Keratinocyte (primary cell): ENCODE results near the gene UGT1A10. TPM values are rescaled to one million over a fixed set of nuclear protein-coding genes. Genes with fewer than 3 reads are reported as not detected.

ENCODE experiments used
- DNase-seq: peaks from one replicate; pipeline ENCODE4 v3.0.0-alpha.2; 2011; ENCODE audit warnings: low read depth, missing footprints, low spot score
- FAIRE-seq: peaks from 2 replicates; lab custom pipeline; 2011; peaks lifted over from hg19 to GRCh38; lab: Jason Lieb, UNC
- H2AFZ ChIP-seq: 2 replicates; pipeline ENCODE4 v1.6.0; 2012; ENCODE audit warnings: low read length, control low read depth, inconsistent platforms; ENCODE audit not compliant: control insufficient read depth
- H3K27ac ChIP-seq: 2 replicates; pipeline ENCODE4 v1.5.1; 2011; ENCODE audit warnings: low read length; ENCODE audit not compliant: control insufficient read depth, insufficient read depth
- H3K27me3 ChIP-seq: 3 replicates; pipeline ENCODE4 v1.6.0; 2011; ENCODE audit warnings: low read length; ENCODE audit not compliant: control insufficient read depth, insufficient read depth; ENCODE audit errors: extremely low read depth
- H3K36me3 ChIP-seq, 2 experiments: 2 replicates in 1 of 2; 3 replicates in 1 of 2; pipeline ENCODE4 v1.5.1; 2011; ENCODE audit warnings: low read length in 2 of 2, mild to moderate bottlenecking in 1 of 2; ENCODE audit not compliant: control insufficient read depth in 2 of 2, insufficient read depth in 2 of 2; ENCODE audit errors: extremely low read depth in 1 of 2
- H3K4me1 ChIP-seq: 3 replicates; pipeline ENCODE4 v1.5.1; 2011; ENCODE audit warnings: low read length; ENCODE audit not compliant: control insufficient read depth, insufficient read depth; ENCODE audit errors: extremely low read depth
- H3K4me2 ChIP-seq: 3 replicates; pipeline ENCODE4 v1.6.0; 2011; ENCODE audit warnings: low read depth, low read length; ENCODE audit not compliant: control insufficient read depth, insufficient read depth; ENCODE audit errors: extremely low read depth
- H3K4me3 ChIP-seq, 3 experiments: fragments of 200-600 bp in 1 of 3; sonication (generic) in 1 of 3; 2 replicates in 2 of 3; 3 replicates in 1 of 3; pipeline ENCODE4 v1.5.1; 2011 to 2016; ENCODE audit warnings: low read length in 3 of 3, mild to moderate bottlenecking in 3 of 3, control low read depth in 2 of 3, inconsistent platforms in 1 of 3, low read depth in 1 of 3, mixed read lengths in 1 of 3, mixed run types in 1 of 3, moderate library complexity in 1 of 3; ENCODE audit not compliant: control insufficient read depth in 2 of 3, insufficient read depth in 2 of 3; ENCODE audit errors: extremely low read depth in 1 of 3
- H3K79me2 ChIP-seq: 2 replicates; pipeline ENCODE4 v1.6.0; 2012; ENCODE audit warnings: low read length; ENCODE audit not compliant: control insufficient read depth, insufficient read depth
- H3K9ac ChIP-seq: 3 replicates; pipeline ENCODE4 v1.6.0; 2011; ENCODE audit warnings: low read length; ENCODE audit not compliant: control insufficient read depth, insufficient read depth; ENCODE audit errors: extremely low read depth
- H3K9me1 ChIP-seq: 3 replicates; pipeline ENCODE4 v1.6.0; 2011; ENCODE audit warnings: low read length; ENCODE audit not compliant: control insufficient read depth, insufficient read depth; ENCODE audit errors: extremely low read depth
- H3K9me3 ChIP-seq: 2 replicates; pipeline ENCODE4 v1.5.1; 2012; ENCODE audit warnings: low read depth, low read length; ENCODE audit not compliant: control insufficient read depth
- H4K20me1 ChIP-seq: 3 replicates; pipeline ENCODE4 v1.6.0; 2011; ENCODE audit warnings: low read length; ENCODE audit not compliant: control insufficient read depth, insufficient read depth; ENCODE audit errors: extremely low read depth
- EZH2 ChIP-seq: IDR thresholded peaks from one replicate; pipeline ENCODE4 v1.6.1; 2012; ENCODE audit warnings: inconsistent platforms, mild to moderate bottlenecking, low read length, moderate library complexity
- dilution Hi-C: fragments of 300-500 bp; cut with MboI; formaldehyde crosslinking; loops from one replicate; pipeline ENCODE4 v1.7.0; 2020; ENCODE audit warnings: low sequenced_read_pairs; ENCODE audit not compliant: extremely low pct_ligation_motif_present
- polyA plus RNA-seq, 5 experiments: library from polyadenylated mRNA; depleted of rRNA in 3 of 5; stranded (reverse) in 3 of 5; stranded (forward) in 1 of 5; unstranded in 1 of 5; fragments of >200 nt; gene quantifications; 1 replicate in 1 of 5; 2 replicates in 3 of 5; 3 replicates in 1 of 5; pipeline versions ENCODE4 v1.2.1 to v1.2.3, GENCODE V29; 2011 to 2012; ENCODE audit warnings: missing spikeins in 2 of 5, low read depth in 1 of 5, low replicate concordance in 1 of 5
- TF ChIP-seq, protein P1 (sequence below), 3 experiments: IDR thresholded peaks in 1 of 3; conservative IDR thresholded peaks in 1 of 3; optimal IDR thresholded peaks in 1 of 3; 2 replicates in 2 of 3; 3 replicates in 1 of 3; pipeline versions ENCODE3 to v1.5.1; 2011; ENCODE audit warnings: low read length in 3 of 3, mild to moderate bottlenecking in 3 of 3, moderate library complexity in 2 of 3, control low read depth in 1 of 3, inconsistent platforms in 1 of 3; ENCODE audit not compliant: insufficient read depth in 2 of 3; ENCODE audit errors: extremely low read depth in 1 of 3

The UGT1A10 gene
- polyA plus RNA-seq, 1 donor (not counting 4 experiments of a cell fraction or from before 2014, with no cell fraction given) = 2.0 TPM

DNA sequence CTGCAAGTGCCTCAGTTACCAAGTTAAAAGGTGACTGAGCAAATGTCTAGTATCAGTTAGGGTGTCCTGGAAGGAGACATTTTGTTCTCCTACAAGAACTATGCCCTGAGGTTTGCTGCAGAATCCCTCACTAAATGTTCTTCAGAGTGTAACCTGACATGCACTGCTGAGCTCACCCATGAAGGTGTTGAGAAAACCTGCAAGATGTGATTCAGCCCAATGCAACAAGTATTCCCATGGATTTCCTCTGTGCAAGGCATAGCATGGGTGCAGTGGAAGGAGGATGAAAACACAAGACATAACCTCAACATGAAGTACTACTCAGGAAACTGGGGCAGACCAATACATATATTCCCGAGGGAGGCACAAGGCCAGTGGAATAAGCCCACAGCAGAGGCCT lies 34.2 kb upstream of the UGT1A10 start:
- H3K4me2 ChIP-seq = no peak overlapping the region
- no peaks in the 10 kb centered on the region for H3K9me1 ChIP-seq
- dilution Hi-C loops = no loop called here
- H3K27me3 ChIP-seq = no peaks in the 10 kb centered on the region
- no peak overlapping the region for H2AFZ ChIP-seq
- no peak overlapping the region for H3K4me3 ChIP-seq
- H3K4me1 ChIP-seq = peaks cover 4% of the 10 kb centered on the region
- no peaks in the 10 kb centered on the region for H3K9me3 ChIP-seq
- H4K20me1 ChIP-seq = no peaks in the 10 kb centered on the region
- no peaks in the 10 kb centered on the region for H3K36me3 ChIP-seq
- H3K79me2 ChIP-seq = no peaks in the 10 kb centered on the region
- peak; percentile 73 for FAIRE-seq
- no peak for DNase-seq
- TF ChIP-seq EZH2 = no peak
- TF ChIP-seq, protein P1, sequence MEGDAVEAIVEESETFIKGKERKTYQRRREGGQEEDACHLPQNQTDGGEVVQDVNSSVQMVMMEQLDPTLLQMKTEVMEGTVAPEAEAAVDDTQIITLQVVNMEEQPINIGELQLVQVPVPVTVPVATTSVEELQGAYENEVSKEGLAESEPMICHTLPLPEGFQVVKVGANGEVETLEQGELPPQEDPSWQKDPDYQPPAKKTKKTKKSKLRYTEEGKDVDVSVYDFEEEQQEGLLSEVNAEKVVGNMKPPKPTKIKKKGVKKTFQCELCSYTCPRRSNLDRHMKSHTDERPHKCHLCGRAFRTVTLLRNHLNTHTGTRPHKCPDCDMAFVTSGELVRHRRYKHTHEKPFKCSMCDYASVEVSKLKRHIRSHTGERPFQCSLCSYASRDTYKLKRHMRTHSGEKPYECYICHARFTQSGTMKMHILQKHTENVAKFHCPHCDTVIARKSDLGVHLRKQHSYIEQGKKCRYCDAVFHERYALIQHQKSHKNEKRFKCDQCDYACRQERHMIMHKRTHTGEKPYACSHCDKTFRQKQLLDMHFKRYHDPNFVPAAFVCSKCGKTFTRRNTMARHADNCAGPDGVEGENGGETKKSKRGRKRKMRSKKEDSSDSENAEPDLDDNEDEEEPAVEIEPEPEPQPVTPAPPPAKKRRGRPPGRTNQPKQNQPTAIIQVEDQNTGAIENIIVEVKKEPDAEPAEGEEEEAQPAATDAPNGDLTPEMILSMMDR (optimal IDR thresholded peaks at IDR 0.05 in 1 of 3, IDR thresholded peaks at IDR 0.05 in 1 of 3, conservative IDR thresholded peaks at IDR 0.05 in 1 of 3; ENCODE audit: extremely low read depth in 1 of 3, insufficient read depth in 2 of 3, low read length in 3 of 3) = no peak
- H3K9ac ChIP-seq = no peak overlapping the region
- no peak overlapping the region for H3K27ac ChIP-seq

DNA sequence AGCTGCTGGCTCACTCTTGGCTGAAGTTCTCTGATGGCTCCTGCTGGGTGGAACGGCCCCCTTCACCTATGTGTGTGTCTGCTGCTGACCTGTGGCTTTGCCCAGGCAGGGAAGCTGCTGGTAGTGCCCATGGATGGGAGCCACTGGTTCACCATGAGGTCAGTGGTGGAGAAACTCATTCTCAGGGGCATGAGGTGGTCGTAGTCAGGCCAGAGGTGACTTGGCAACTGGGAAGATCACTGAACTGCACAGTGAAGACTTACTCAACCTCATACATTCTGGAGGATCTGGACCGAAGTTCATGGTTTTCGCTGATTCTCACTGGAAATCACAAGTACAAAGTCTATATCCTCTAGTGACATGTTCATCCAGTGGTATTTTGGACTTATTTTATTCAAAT lies 32.7 kb upstream of the UGT1A10 start:
- no peak for FAIRE-seq
- Histone ChIP-seq H3K4me3 (no peak overlapping the region), H3K27ac (no peak overlapping the region)

More for the DNA sequence above, 32.7 kb upstream of the UGT1A10 start:
- no peak for DNase-seq
- Histone ChIP-seq H3K9me3 (no peaks in the 10 kb centered on the region), H3K9me1 (no peaks in the 10 kb centered on the region), H3K27me3 (no peaks in the 10 kb centered on the region), H3K4me1 (peaks cover 4% of the 10 kb centered on the region), H3K9ac (no peak overlapping the region), H4K20me1 (no peaks in the 10 kb centered on the region), H3K79me2 (no peaks in the 10 kb centered on the region), H3K36me3 (no peaks in the 10 kb centered on the region), H3K4me2 (no peak overlapping the region), H2AFZ (no peak overlapping the region)
- dilution Hi-C loops = no loop called here
- TF ChIP-seq, protein P1 (optimal IDR thresholded peaks at IDR 0.05 in 1 of 3, IDR thresholded peaks at IDR 0.05 in 1 of 3, conservative IDR thresholded peaks at IDR 0.05 in 1 of 3; ENCODE audit: extremely low read depth in 1 of 3, insufficient read depth in 2 of 3, low read length in 3 of 3) = no peak
- TF ChIP-seq EZH2 = no peak
